Endothelial cell (in vitro differentiated cells): Measurements from ENCODE around the gene SCFD2. TPM values are rescaled to one million over a fixed set of nuclear protein-coding genes. Genes with fewer than 3 reads are reported as not detected.
A peak's percentile ranks its signal among the peaks of the same experiment; 100 is the strongest.

Source experiments
- DNase-seq: peaks from one replicate; pipeline ENCODE4 v3.0.0; 2021; ENCODE audit warnings: low spot score
- H3K27ac Mint-ChIP-seq: one replicate; pipeline ENCODE4 v1.8.0; 2021; ENCODE audit warnings: mixed read lengths, inconsistent platforms; ENCODE audit not compliant: unreplicated experiment
- H3K27me3 Mint-ChIP-seq: one replicate; pipeline ENCODE4 v1.8.0; 2021; ENCODE audit warnings: mild to moderate bottlenecking, moderate library complexity, mixed read lengths, inconsistent platforms; ENCODE audit not compliant: unreplicated experiment
- H3K36me3 Mint-ChIP-seq: one replicate; pipeline ENCODE4 v1.8.0; 2021; ENCODE audit warnings: mild to moderate bottlenecking, low read depth, mixed read lengths, inconsistent platforms; ENCODE audit not compliant: unreplicated experiment
- H3K4me1 Mint-ChIP-seq: one replicate; pipeline ENCODE4 v1.8.0; 2021; ENCODE audit warnings: mild to moderate bottlenecking, mixed read lengths, inconsistent platforms; ENCODE audit not compliant: unreplicated experiment
- H3K4me3 Mint-ChIP-seq: one replicate; pipeline ENCODE4 v1.8.0; 2021; ENCODE audit warnings: mild to moderate bottlenecking, mixed read lengths, inconsistent platforms; ENCODE audit not compliant: unreplicated experiment
- H3K9me3 Mint-ChIP-seq: one replicate; pipeline ENCODE4 v1.8.0; 2021; ENCODE audit warnings: mixed read lengths, inconsistent platforms; ENCODE audit not compliant: unreplicated experiment
- total RNA-seq: library from RNA; stranded (reverse); fragmentation: NEBNext Ultra II Directional; extraction: Animal tissue kit (Norgen Biotek cat#: 25700); gene quantifications from one replicate; pipeline ENCODE4 v1.2.1, GENCODE V29; 2021; ENCODE audit not compliant: unreplicated experiment
- TF ChIP-seq, protein P1 (sequence below): fragments of 200-600 bp; sonication (generic); IDR thresholded peaks from one replicate; pipeline ENCODE4 v1.5.0; 2021; ENCODE audit warnings: antibody characterized with exemption; ENCODE audit not compliant: unreplicated experiment

The SCFD2 gene
- total RNA-seq, 1 donor from 2014 or later = 13.6 TPM

- Mint-ChIP-seq H3K27me3 (peaks cover 5% of the 10 kb centered on the region), H3K9me3 (no peaks in the 10 kb centered on the region), H3K36me3 (peaks cover 5% of the 10 kb centered on the region), H3K4me1 (peaks cover 16% of the 10 kb centered on the region), H3K27ac (peak overlapping the region; percentile 55), H3K4me3 (peak overlapping the region; percentile 95)
- no peak for DNase-seq
- TF ChIP-seq, protein P1, sequence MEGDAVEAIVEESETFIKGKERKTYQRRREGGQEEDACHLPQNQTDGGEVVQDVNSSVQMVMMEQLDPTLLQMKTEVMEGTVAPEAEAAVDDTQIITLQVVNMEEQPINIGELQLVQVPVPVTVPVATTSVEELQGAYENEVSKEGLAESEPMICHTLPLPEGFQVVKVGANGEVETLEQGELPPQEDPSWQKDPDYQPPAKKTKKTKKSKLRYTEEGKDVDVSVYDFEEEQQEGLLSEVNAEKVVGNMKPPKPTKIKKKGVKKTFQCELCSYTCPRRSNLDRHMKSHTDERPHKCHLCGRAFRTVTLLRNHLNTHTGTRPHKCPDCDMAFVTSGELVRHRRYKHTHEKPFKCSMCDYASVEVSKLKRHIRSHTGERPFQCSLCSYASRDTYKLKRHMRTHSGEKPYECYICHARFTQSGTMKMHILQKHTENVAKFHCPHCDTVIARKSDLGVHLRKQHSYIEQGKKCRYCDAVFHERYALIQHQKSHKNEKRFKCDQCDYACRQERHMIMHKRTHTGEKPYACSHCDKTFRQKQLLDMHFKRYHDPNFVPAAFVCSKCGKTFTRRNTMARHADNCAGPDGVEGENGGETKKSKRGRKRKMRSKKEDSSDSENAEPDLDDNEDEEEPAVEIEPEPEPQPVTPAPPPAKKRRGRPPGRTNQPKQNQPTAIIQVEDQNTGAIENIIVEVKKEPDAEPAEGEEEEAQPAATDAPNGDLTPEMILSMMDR = no peak
Measured at GRCh38 chr4:53366301-53366716, 448 bp upstream of the SCFD2 start.

GRCh38 chr4:53365121-53365485 lies 758 bp downstream of the SCFD2 start:
- peak; percentile 17 for DNase-seq
- Mint-ChIP-seq H3K36me3 (peaks cover 5% of the 10 kb centered on the region), H3K27ac (peak overlapping the region; percentile 13)

DNA sequence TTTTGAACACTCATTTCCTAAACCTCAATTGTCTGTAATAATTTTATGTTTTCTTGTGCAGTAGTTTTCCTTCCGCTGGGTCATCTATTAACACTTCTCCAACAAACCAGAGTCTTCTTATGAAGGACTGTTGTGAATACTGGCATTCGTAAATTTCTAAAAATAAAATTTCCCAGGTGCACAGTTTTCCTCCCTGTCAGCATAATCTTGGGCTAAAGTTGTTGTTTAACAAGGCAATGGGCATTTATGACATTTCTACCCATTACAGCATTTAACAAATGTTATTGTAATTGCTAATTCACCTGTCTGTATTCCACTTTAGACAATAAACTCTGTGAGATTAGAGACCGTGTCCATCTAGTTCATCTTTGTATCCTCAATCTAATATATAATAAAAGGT lies 1.2 kb downstream of the SCFD2 start:
- peaks cover 5% of the 10 kb centered on the region for H3K36me3 Mint-ChIP-seq
- H3K27me3 Mint-ChIP-seq = peaks cover 5% of the 10 kb centered on the region
- no peaks in the 10 kb centered on the region for H3K9me3 Mint-ChIP-seq
- no peak for DNase-seq
- TF ChIP-seq, protein P1 = no peak
- no peak overlapping the region for H3K27ac Mint-ChIP-seq
- peaks cover 16% of the 10 kb centered on the region for H3K4me1 Mint-ChIP-seq
- H3K4me3 Mint-ChIP-seq = peak overlapping the region; percentile 95

More at GRCh38 chr4:53365121-53365485, 758 bp downstream of the SCFD2 start:
- TF ChIP-seq, protein P1 = no peak
- Mint-ChIP-seq H3K4me3 (peak overlapping the region; percentile 95), H3K4me1 (peaks cover 16% of the 10 kb centered on the region), H3K9me3 (no peaks in the 10 kb centered on the region), H3K27me3 (peaks cover 5% of the 10 kb centered on the region)

DNA sequence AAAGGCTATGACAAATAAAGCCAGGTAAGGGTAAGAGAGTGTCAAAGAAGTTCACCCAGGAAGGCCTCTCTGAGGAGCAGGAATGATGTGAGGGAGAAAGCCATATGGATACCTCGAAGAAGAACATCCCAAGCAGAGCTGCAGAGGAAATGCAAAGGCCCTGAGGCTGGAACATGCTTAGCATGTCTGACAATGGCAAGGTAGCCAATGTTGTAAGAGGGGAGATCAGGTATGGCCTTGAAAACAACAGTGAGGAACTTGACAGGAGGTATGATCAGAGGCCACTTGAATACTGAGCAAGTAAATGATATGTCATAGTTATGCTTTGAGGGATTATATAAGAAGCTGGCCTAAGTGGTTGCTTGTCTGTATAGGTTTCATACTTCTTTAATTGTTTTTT lies 3.8 kb downstream of the SCFD2 start:
- DNase-seq = no peak
- Mint-ChIP-seq H3K27me3 (peaks cover 4% of the 10 kb centered on the region), H3K27ac (no peak overlapping the region), H3K4me3 (no peak overlapping the region), H3K9me3 (no peaks in the 10 kb centered on the region), H3K4me1 (peaks cover 16% of the 10 kb centered on the region), H3K36me3 (peaks cover 5% of the 10 kb centered on the region)
- TF ChIP-seq, protein P1 = no peak

DNA sequence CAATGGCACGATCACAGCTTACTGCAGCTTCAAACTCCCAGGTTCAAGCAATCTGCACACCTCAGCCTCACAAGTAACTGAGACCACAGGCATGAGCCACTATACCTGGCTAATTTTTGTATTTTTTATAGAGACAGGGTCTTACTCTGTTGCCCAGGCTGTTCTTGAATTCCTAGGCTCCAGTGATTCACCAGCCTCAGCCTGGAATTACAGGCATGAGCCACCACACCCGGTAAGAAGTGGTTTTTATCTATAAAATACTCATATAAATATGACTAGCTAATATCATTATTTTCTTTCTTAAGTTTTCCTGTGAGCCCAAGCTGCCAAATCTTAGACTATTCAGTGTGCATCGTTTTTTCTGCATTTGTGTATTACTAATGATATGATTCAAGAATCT lies 4.4 kb downstream of the SCFD2 start:
- no peak for DNase-seq
- peaks cover 3% of the 10 kb centered on the region for H3K36me3 Mint-ChIP-seq
- no peak overlapping the region for H3K27ac Mint-ChIP-seq
- peaks cover 14% of the 10 kb centered on the region for H3K4me1 Mint-ChIP-seq
- H3K4me3 Mint-ChIP-seq = no peak overlapping the region
- H3K27me3 Mint-ChIP-seq = peaks cover 4% of the 10 kb centered on the region
- TF ChIP-seq, protein P1 = no peak
- H3K9me3 Mint-ChIP-seq = no peaks in the 10 kb centered on the region
